ENCODE results near the gene NFE2L3.
"Not testable (repeated sequence)": the region's sequence is repeated elsewhere in the genome, so short reads cannot be mapped to it uniquely, and the experiment has no call there.

NFE2L3 gene

GRCh38 chr7:26169271-26169670 is 17.3 kb downstream of the NFE2L3 start:
- DNase-seq: no peak

- DNase-seq: no peak
These were observed 18.7 kb downstream of the NFE2L3 start for GRCh38 chr7:26170663-26171062.

- DNase-seq: no peak
These were observed 19.6 kb downstream of the NFE2L3 start for GRCh38 chr7:26171601-26172000.

GRCh38 chr7:26172048-26172447 is 20.1 kb downstream of the NFE2L3 start:
- DNase-seq: no peak

GRCh38 chr7:26175903-26176302 is 23.9 kb downstream of the NFE2L3 start:
- DNase-seq: not testable (repeated sequence)

- not testable (repeated sequence) for DNase-seq
These were observed 24.7 kb downstream of the NFE2L3 start for GRCh38 chr7:26176696-26177095.

GRCh38 chr7:26177269-26177668 is 25.3 kb downstream of the NFE2L3 start:
- not testable (repeated sequence) for DNase-seq

GRCh38 chr7:26178272-26178960 is 26.4 kb downstream of the NFE2L3 start:
- no peak for DNase-seq

GRCh38 chr7:26179422-26179821 is 27.4 kb downstream of the NFE2L3 start:
- DNase-seq: no peak

- no peak for DNase-seq
These were observed 28.0 kb downstream of the NFE2L3 start for GRCh38 chr7:26179826-26180497.

- no peak for DNase-seq
These were observed 28.8 kb downstream of the NFE2L3 start for GRCh38 chr7:26180792-26181198.

- DNase-seq: no peak
These were observed 29.7 kb downstream of the NFE2L3 start for GRCh38 chr7:26181474-26182227.

GRCh38 chr7:26182283-26182682 is 30.3 kb downstream of the NFE2L3 start:
- no peak for DNase-seq

- no peak for DNase-seq
These were observed 30.7 kb downstream of the NFE2L3 start for GRCh38 chr7:26182706-26183105.

- no peak for DNase-seq
These were observed 31.7 kb downstream of the NFE2L3 start for GRCh38 chr7:26183545-26184280.

- DNase-seq: not testable (repeated sequence)
These were observed 32.5 kb downstream of the NFE2L3 start for GRCh38 chr7:26184281-26185101.

GRCh38 chr7:26185131-26185843 is 33.3 kb downstream of the NFE2L3 start:
- no peak for DNase-seq

- DNase-seq: no peak
These were observed 33.8 kb downstream of the NFE2L3 start for GRCh38 chr7:26185844-26186180.

- DNase-seq: no peak
These were observed 34.6 kb downstream of the NFE2L3 start for GRCh38 chr7:26186364-26187311.
